NCI-H146 treated with DMSO at 0.1 percent for 48 hours (cell line): Measurements from ENCODE around the gene AGAP1.

ENCODE experiments used
- DNase-seq: peaks from one replicate; lab custom pipeline; 2025; ENCODE audit not compliant: unreplicated experiment; lab: John Stamatoyannopoulos, UW

Gene AGAP1

GRCh38 chr2:235626658-235627057 lies 132.8 kb downstream of the AGAP1 start:
- DNase-seq = no peak

DNA sequence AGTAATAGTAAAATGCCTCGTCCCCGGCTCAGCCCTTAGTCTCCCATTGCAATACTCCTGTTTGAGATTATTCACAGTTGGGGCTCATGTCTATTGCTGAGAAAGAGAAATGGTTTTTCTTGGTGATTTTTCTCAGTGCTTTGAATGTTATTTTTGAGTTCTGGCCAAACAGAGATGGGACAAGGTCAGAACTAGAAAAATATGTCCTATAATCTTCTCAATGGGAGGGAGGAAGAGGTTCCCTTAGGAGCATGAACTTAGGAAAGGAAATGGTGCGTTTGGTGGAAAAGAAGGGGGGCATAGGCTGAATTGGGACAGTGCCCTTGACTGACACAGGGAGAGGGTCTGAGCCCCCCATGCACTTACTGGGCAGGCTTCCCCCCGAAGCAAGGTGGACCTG lies 133.8 kb downstream of the AGAP1 start:
- no peak for DNase-seq

DNA sequence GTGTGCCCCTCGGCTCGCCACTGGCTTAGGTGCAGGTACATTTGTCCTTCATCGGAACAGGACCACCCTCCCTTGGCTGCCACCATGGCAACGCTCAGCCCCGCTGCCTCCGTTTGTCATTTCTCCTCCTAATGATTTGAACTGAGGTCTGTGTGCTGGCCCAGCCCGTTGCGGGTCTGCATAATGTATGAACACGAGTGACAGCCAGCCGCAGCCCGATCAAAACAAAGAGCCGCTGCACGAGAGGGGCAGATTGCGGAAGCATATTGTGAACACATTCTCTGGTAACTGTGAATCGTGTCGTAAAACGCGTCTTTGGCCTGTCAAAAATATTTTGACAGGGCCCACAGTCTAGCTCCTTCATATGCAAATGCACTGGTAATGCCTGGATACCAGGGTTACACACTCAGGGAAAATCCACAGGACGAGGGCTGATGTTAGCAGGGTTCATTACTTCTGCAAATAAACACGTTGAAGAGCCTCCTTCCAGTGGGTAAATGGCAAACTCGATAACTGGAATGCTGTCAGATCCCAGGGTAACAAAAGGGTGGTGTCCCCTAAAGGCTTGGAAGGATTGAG lies 137.0 kb downstream of the AGAP1 start:
- no peak for DNase-seq

- no peak for DNase-seq
These were observed 140.8 kb downstream of the AGAP1 start for GRCh38 chr2:235634435-235635158.

- no peak for DNase-seq
These were observed 142.7 kb downstream of the AGAP1 start for GRCh38 chr2:235636546-235636945.

- DNase-seq = no peak
These were observed 144.1 kb downstream of the AGAP1 start for GRCh38 chr2:235637896-235638295.

- DNase-seq = no peak
These were observed 144.9 kb downstream of the AGAP1 start for GRCh38 chr2:235638541-235639427.

DNA sequence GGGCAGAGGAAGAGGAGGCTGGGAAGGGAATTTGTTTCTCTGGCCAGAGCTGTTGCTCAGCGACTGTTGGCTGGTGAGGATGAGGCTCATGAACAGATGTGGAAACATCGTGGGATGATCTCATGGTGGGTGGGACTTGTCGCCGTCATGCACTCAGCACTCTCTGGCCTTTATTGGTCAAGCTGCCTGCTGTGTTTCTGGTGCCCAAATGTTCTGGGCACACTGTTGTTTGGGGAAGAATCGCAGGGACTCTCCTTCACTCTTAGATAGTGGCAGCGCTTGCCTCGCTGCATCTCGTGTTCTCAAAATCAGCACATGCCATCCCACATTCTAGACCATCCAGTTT lies 145.6 kb downstream of the AGAP1 start:
- no peak for DNase-seq

- DNase-seq = no peak
These were observed 146.0 kb downstream of the AGAP1 start for GRCh38 chr2:235639885-235640284.

DNA sequence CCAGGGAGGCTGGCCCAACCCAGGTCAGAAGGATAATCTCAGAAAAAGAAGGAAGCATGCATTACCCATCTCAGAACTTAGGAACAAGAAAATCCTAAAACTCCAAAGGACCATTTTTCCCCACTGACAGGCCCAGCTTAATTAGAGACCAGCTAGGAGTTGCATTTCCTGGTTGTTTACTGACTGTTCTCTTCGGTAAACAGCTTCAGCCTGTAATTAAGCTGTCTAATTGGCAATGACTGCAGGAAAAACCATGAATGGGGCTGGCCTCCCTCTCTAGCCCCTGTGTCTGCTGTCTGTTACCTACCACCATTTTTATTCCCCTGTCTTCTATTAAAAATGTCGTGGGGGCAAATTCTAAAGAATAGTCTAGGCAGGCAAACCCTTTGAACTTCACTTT lies 146.5 kb downstream of the AGAP1 start:
- DNase-seq = no peak

- DNase-seq = no peak
These were observed 147.3 kb downstream of the AGAP1 start for GRCh38 chr2:235640926-235641723.

- no peak for DNase-seq
These were observed 148.1 kb downstream of the AGAP1 start for GRCh38 chr2:235641956-235642355.

DNA sequence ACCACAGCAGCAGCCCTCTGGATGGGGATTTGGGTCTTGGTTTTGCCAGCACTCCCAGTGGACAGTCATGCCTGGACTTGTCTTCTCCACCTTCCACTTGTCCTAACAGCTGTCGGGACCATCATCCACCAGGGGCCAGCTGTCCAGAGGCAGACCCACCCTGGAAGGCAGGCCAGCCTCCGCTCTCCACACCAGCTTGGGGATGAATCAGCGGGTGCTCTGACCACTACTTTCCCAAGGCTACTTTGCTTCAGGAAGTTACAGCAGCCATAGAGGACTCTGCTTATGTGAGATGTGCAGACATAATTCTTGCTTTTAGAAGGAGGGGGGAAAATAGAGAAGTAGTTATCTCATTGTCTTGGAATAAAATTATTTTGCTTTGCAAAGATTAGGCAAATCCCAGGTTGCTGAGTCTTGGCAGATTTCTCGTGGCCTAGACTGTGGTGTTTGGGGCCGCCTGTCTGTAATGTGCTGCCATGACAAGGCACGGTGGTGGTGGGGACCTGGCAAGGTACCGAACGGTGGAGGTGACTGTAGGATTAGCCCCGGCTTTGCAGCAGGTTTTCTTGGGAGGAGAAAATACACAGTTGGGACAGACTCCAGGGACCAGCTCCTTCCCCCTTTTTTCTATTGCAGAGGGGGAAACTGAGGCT lies 148.7 kb downstream of the AGAP1 start:
- no peak for DNase-seq

DNA sequence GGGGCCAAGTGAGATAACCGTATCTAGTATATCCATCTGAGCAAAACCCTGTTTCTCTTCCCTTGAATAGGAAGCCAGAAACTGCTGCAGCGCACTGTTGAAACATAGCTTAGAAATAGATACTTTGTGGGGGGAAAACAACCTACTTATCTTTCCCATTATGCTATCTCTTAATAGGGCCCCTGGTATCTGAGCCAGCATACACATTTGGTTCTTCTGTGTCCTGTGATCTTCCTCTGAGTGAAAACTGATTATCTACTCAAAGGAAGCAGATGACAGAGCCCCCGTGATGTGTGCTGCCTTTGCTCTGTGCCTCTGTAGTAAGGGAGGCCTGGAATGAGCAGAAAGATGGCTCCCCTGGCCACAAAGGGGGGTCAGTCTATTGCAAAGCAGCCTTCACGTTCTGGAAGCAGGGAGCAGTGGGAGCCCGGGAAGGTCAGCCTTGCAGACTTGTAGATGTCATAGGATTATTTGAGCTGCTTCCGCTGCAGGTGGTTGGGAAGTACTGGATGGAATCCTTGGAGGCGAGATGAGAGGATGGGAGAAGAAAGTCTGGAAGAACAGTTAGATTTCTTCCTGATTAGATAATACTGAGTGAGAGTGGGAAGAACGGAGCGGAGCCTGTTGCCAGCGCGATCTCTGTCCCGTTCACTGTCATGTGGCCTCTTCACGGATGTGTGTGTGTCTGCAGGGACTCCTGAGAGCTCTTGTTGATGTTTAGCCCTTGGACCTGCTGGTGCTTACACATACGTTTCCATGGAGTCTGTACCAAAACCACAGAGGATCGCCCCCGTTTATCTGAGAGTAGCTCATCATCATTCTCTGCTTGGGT lies 150.1 kb downstream of the AGAP1 start:
- no peak for DNase-seq

GRCh38 chr2:235647264-235647663 lies 153.4 kb downstream of the AGAP1 start:
- DNase-seq = no peak

- no peak for DNase-seq
These were observed 154.0 kb downstream of the AGAP1 start for GRCh38 chr2:235647877-235648276.

DNA sequence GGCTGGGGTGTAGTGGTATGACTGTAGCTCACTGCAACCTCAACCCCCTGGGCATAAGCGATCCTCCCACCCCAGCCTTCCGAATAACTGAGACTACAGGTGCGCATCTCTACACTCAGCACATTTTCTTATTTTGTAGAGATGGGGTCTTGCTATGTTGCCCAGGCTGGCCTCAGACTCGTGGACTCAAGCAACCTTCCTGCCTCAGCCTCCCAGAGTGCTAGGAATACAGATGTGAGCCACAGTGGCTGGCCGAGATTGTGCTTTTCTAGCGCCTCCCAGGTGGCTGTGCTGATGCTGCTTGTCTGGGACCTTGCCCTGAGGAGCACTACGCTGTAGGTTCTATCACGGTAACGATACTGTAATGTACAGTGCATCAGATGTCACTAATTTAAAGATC lies 155.6 kb downstream of the AGAP1 start:
- no peak for DNase-seq

- DNase-seq = no peak
These were observed 157.8 kb downstream of the AGAP1 start for GRCh38 chr2:235651643-235652042.

DNA sequence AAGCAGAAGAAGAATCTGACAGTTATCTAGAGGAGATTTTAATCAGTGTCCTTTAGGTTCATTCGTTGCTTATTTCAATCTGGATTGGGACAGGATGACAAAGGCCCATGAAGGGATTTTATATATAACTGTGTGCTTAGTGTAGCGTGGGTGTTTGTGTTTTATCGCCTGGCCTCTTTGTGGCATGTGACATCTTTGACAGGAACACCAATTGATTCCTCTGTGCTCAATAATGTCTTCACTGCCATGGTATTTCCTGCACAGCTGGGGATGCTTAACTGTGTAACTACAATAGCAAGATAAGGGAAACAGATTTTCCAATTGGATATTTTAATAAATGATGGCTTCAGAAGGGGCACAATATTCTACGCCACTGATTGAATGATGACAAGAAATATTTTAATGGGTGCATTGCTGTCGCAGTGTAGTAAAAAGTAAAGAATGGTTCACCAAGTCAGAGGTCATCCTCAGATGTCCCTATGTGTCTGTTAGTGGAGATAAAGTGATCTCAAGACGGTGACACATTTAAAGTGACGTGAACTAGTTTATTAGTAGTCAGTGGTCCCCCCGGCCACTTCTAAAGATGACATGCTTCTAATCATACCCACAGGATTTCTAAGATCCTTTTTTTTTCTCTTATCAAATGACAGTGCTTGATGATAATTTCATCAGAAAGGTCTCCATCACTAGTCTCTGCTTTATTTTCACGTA lies 160.4 kb downstream of the AGAP1 start:
- DNase-seq = no peak
